NCI-H460 (cell line): ENCODE measurements around the gene DPP6. TPM values are rescaled to one million over a fixed set of nuclear protein-coding genes. Genes with fewer than 3 reads are reported as not detected.
"Not testable (repeated sequence)": the region's sequence is repeated elsewhere in the genome, so short reads cannot be mapped to it uniquely, and the experiment has no call there.

Source experiments
- DNase-seq: peaks from one replicate; pipeline ENCODE4 v3.0.0-alpha.2; 2016; ENCODE audit warnings: low read depth; ENCODE audit errors: extremely low read depth
- total RNA-seq: library from RNA; depleted of rRNA; stranded (reverse); fragments of >200 nt; shearing (Covaris generic); gene quantifications from 2 replicates; pipeline ENCODE4 v1.2.3, GENCODE V29; 2014

The DPP6 gene
- total RNA-seq, 1 experiment from 2014 or later: not detected

DNA sequence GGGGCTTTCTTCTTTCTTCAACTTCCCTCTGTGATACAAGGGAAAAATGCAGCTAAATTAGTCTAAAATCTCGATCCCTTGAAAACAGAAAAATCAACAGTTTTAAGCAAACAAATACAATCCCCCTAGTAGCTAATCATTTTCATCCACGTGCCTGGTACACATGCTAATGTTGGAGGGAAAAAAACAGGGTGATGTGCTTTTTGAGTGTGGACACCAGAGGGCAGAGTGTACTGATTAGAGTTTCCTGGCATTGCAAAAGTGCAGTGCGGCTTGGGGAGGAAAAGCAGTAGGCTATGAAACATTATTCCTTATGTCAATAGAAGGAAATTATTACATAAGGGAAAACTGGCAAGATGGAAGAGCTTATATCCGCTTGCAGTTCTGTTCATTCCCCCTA lies 19.6 kb downstream of the DPP6 start:
- DNase-seq: peak; percentile 8

DNA sequence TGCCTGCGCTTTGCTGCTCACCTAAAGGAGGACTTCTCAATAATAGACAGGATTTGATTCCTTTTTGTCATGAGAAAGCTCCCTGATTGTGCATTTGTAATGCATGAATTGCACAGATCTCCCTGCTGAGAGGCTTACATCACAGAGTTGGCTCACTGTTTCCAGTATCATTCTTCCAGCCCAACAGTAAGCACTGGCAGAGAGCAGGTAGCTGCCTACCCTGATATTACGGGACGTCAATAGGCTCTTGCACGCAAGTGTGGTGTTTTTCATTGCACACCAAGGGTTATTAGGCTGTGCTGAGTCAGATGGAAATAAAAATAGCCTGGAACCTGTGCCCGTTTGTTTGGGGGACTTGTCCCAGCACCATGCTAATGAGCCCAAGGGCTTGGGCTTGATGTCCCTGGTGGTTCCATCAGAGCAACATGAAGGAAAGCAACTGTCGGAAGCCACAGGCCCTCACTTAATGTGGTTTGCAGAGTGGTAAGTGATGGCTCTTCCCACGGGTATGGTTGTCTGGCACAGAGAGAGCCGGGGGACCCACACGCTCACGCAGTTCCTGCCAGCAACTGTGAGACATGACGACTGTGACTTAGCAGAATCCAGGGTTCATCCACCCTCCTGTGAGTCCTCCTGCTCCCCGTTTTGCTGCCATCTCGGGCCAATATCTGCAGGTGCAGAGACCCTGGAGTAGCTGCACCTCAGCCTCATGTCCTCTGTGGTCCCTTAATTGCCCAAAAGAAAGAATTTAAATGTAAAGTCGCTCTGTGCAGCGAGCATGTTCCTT lies 20.4 kb downstream of the DPP6 start:
- not testable (repeated sequence) for DNase-seq

GRCh38 chr7:154078523-154078922 lies 26.3 kb downstream of the DPP6 start:
- DNase-seq: not testable (repeated sequence)

DNA sequence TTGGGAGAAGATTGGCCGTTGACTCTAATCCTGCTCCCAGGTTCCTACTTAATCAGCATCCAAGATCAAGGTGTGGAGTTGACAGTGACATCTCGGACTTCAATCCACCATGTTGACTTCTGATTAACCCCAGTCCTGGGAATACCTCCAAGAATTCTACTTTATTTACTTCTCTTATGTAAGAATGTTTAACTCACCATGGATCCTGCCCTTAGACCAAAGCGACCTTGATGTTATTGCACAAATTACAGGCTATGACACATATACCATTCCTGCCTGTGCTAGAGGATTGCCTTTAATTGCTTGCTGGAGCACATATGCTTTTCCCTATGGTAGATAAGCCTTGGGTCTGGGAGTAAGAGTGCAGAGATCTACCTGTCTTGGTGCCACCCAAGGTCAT lies 28.1 kb downstream of the DPP6 start:
- DNase-seq: not testable (repeated sequence)

GRCh38 chr7:154087037-154087725 lies 35.0 kb downstream of the DPP6 start:
- not testable (repeated sequence) for DNase-seq

DNA sequence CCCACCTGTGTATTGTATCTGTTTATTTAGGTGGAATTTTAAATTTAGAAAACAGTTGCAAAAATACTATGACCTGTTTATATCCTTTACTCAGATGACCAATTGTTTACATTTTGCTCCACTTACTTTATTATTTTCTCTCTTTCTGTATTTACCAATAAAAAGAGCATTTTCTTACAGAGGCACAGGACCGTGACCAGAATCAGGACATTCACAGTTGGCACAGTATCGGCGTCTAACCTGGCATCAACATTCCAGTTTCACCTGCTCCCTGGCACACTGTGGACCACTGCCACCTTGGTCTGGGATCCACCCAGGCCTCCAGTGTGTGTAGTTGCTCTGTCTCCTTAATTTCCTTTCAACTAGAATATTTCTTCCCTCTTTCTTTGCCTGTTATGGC lies 39.9 kb downstream of the DPP6 start:
- not testable (repeated sequence) for DNase-seq

- DNase-seq: not testable (repeated sequence)
These were observed 43.0 kb downstream of the DPP6 start for GRCh38 chr7:154095201-154095600.

DNA sequence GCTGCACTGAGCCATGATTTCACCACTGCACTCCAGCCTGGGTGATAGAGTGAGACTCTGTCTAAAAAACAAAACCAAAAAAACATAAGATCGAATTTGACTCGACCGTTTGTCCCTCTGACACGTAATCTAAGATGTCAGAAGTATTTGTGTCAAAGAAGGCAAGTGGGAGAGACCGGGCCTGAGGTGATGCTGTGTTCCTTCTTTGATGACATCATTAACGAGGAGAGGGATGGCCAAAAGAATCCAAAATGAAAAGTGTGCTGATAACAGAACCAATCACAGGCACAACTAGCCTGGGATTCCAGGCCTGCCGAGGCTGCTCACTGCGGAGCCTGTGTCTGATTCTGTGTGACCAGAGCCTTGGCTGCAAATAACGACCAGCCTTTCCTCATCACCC lies 52.9 kb downstream of the DPP6 start:
- not testable (repeated sequence) for DNase-seq

DNA sequence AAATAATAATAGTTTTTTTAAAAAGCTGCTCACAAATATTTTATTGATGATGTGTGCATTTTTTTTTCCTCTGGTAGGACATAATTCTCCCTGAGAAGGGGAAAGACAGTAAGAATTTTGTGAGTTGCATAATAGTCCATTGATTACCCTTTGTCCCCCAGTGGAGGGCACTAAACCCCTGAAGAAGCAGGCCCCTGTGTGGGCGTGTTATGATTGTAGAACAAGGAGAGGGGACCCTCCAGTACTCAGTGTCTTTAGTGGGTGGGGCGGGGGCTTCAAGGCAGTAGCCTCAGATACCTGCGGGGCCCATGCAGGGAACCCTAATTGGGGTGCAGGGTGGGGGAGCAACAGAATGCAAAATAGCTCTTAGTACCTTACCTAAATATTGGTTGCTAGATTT lies 57.4 kb downstream of the DPP6 start:
- DNase-seq: not testable (repeated sequence)

GRCh38 chr7:154113732-154114351 lies 61.6 kb downstream of the DPP6 start:
- DNase-seq: not testable (repeated sequence)

- DNase-seq: not testable (repeated sequence)
These were observed 65.5 kb downstream of the DPP6 start for GRCh38 chr7:154117411-154118390.

GRCh38 chr7:154120825-154121224 lies 68.6 kb downstream of the DPP6 start:
- not testable (repeated sequence) for DNase-seq

- not testable (repeated sequence) for DNase-seq
These were observed 70.5 kb downstream of the DPP6 start for GRCh38 chr7:154122720-154123119.

DNA sequence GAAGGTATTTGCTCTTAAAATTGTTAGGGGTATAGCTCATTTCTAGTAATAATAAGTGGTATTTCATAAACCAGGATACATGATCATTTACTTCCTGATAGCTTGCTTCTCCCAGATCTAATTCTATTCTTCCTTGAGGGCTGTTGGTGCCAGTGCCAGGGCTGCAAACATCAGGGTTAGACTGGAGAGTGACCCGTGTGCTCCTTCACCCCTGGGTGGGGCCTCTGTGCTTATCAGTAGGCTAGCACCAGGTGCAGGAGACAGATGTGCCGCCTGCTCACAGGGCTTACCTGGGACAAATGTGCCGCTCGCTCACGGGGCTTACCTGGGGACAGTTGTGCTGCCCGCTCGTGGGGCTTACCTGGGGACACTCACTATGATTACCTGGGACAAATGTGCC lies 71.2 kb downstream of the DPP6 start:
- DNase-seq: not testable (repeated sequence)

DNA sequence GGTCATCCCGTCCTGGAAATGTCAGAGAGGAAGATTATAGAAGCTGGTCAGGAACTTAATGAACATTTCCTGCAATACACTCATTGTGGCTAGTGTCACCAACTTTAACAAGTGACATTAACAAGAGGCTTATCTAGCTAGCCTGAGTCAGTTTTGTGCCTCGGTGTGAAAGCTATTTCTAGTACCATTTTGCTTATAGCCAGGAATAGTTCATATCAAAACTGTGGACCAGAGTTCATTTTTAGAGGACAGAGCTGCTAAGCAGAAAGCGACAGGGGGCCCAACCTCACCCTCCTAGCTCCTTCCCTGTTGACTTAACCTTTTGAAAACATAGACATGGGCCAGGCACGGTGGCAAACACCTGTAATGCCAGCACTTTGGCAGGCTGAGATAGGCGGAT lies 76.9 kb downstream of the DPP6 start:
- DNase-seq: not testable (repeated sequence)

DNA sequence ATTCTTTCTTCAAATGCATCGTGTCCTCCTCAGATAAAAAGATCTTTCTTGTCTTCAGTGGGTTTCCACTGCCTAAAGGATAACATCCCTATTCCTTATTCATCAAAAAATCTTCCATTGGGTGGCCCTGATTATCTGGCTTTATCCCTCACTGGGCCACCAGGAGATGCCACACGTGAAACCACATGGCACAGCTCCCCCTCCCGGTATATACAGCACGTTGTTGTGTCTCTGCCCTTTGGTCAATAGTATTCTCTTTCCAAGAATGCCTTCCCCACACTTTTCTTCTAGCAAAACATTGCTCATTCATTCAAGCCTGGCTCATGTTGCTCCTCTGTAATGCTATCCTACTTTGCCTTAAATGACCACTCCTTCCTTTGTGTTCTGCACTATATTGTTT lies 80.4 kb downstream of the DPP6 start:
- DNase-seq: not testable (repeated sequence)

DNA sequence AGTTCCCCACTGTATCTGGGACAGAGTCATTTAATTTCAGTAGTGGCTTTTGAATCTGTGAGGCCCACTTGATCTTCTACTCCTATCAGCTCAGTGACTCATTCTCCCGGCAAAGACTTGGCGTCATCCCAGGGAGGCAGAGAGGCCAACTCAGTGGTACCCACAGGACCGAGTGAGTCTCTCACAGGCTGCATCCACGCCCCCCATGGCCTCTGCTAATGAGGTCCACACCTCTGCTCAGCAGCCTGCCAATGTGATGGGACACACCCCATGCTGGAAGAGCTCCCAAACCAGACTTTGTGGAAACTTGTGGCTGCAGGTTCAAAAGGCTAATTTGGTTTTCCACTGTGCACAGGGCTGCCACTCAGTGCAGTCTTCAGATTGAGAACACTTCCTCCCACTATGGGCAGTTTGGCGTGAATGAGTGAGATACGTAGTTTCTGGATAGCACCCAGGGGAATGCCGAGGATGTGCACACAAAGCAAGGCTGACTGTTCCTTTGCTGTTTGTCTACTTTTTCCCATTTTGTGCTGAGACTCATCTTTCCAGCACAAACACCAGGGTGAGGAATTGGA lies 81.6 kb downstream of the DPP6 start:
- DNase-seq: not testable (repeated sequence)

- not testable (repeated sequence) for DNase-seq
These were observed 82.5 kb downstream of the DPP6 start for GRCh38 chr7:154134698-154135097.

- DNase-seq: not testable (repeated sequence)
These were observed 83.4 kb downstream of the DPP6 start for GRCh38 chr7:154135646-154136045.
